ENCODE data around the gene TSPAN31.

GRCh38 chr12:57756406-57757341, 11.8 kb downstream of the TSPAN31 start:
- TF ChIP-seq POLR2AphosphoS5 (IDR thresholded peaks at IDR 0.05; ENCODE audit: insufficient read depth in 1 of 2, low read depth in 1 of 2) = no peak
- TF ChIP-seq POLR2A (IDR thresholded peaks at IDR 0.05) = no peak
